HG03457 (cell line): ENCODE results near the gene EYS.

Source experiments
- ATAC-seq: cut with Tn5 transposase; IDR thresholded peaks from one replicate; pipeline ENCODE4 v1.9.1; 2021; ENCODE audit warnings: moderate number of reproducible peaks; ENCODE audit not compliant: unreplicated experiment

The EYS gene

DNA sequence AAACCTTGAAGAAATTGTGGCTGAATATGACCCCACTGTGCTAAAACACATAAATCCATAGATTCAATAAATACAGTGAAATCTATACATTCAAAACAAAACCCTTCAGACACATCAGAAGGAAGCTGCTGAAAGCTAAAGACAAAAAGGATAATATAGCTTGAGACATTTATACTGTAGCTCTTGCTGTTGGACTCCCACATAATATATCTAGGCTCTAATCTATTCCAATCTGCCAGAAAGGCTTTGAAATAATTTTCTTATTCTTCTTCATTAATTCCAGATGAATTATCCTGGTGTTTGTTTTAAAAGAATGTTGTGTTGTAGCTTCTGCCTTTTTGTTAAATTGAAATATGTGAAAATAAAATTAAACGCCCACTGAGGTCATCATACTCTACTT, 454.0 kb downstream of the EYS start:
- no peak for ATAC-seq

DNA sequence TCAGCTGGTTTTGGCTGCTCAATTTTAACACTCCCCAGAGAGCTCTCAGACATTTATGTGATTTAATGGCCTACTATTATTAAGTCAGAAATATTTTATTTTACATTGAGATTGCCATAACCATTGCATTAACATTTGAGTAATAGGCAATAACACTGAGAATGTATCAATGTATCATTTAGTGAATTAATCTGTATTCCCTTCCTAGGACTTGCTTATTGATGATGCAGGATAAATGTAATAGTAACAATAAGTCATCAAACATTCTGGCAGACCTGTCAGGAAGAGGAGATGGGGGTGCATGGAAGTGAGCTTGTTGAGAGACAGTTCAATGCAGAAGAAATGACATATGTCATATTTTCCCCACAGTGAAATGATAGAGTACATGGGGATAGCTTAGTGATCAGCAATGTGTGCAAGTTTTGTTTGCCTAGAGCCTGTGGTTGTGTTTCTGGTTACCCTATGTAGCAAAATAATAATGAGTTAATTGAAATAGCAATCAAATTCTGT, 458.9 kb downstream of the EYS start:
- no peak for ATAC-seq

DNA sequence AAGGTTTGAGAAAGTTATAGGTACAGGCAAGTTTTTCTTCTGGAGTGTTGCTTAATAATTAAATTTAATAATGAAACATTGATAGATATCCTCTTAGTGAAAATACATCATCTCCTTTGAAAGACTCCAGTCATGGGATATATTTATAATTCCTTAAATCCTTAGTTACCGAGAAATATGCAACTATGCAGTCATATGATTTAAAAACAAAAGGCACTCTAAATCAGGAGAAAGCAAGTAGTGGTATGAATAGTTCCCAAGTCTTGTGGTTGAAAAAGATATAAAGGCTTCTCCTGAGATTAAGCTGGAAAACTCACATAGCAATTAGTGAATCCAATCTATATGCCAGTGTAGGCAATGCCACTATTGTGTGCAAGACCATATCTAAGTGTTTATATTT, 475.4 kb downstream of the EYS start:
- ATAC-seq = no peak

DNA sequence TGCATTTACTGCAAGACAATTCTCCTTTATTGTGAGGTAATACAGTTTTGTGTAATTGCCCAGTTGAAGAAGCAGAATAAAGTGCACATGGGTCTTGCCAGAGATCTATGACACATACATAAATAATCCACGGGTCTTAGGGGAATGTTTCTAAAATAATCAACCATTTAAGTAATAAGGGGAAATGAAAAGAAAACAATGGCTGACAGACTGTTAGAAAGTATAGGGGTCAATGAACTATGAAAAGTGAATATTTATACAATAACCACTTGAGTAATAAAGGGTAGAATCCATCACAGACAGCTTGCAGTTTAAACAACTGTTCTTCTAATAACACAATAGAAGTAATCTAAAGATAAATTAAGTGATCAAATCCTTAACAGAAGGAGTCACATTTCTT, 477.2 kb downstream of the EYS start:
- no peak for ATAC-seq

DNA sequence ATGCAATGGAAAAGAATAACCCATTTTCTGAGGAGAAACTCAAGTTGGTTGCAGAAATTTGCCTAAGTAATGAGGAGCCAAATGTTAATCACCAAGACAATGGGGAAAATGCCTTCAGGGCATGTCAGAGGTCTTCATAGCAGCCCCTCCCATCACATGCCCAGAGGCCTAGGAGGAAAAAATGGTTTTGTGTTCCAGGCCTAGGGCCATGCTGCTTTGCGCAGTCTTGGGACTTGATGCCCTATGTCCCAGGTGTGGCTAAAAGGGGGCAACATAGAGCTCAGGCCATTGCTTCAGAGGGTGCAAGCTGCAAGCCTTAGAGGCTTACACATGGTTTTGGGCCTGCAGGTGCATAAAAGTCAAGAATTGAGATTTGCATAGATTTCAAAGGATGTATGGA, 485.9 kb downstream of the EYS start:
- no peak for ATAC-seq

DNA sequence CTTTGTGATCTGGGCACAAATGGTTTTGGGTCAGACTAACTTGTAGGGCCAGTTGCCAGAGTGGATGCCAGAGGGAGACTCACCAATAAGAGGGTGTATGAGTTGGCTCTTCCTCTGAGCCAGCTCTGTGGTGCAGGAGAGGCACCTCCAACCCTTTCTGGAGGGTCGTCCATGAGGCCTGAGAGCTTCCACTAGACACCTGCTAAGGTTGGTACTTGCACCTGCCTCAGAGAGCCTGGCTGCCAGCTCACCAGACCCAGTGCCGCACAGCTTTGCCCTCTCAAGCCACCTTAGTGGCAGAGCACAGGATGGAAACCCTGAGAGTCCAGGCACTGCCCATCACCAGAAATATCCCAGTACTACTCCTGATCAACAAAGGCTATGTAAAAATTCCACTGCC, 504.3 kb downstream of the EYS start:
- ATAC-seq = no peak

DNA sequence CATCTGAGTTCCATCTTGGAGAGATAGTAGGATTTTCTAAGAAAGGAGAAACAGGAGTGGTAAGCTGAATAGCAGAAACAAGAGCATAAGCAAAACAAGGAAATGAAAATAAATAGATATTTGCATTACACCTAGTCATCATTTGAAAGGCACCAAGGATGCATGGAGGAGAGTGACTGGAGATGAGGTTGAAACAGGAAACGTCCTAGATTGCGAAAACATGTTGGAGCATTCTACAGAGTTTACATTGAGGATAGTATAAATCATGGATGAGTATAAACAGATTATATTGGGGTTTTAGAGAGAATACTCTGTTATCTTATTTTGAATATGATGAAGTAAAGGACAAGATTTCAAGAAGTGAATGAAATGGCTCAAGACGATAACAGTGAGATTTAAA, 507.3 kb downstream of the EYS start:
- ATAC-seq = no peak

GRCh38 chr6:65199121-65199520, 507.9 kb downstream of the EYS start:
- ATAC-seq = no peak

DNA sequence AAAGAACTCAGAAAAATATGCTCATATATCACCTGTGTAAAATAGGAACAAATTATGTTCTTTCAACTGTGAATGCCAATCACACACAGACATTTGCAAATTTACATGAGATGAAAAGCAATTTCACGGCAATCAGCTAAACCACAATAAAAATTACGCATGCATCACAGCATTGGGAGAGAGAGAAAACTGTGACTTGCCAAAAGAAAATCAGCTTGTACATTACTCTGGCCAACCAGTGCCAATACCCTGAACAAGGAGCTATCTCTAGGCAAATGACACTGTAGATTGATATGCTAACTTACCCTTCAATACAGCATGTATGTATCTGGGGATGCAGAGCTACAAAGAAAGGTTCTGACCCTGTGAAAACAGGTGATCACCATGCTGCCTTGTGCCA, 515.6 kb downstream of the EYS start:
- no peak for ATAC-seq

DNA sequence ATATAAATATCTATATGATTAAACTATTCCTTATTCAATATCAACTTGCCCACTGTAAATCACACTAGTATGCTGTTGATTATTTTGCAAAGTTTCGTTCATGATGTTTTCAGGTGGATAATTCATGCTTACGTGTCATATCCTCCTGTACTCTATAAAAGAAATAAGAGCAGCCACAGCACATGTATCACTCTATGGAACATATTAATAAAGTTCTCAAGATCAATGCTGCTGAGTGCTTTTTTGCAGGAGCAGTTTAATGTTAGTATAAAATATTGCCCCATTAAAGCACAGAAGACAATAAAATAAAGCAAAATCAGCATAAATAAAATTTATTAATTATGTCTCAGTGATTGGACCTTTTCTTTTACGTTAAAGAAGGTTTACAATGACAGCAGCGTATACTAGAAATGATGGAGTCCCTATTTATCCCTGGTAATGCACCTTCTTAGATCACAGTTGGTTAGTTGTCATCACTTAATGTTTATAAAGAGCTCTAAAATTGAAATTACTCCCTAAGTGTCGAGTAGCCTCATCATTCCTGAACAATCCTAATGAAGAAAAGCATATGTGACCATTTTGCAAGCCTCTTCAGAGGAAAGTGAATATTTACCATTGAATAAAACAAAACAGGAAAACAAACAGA, 517.7 kb downstream of the EYS start:
- ATAC-seq = no peak

DNA sequence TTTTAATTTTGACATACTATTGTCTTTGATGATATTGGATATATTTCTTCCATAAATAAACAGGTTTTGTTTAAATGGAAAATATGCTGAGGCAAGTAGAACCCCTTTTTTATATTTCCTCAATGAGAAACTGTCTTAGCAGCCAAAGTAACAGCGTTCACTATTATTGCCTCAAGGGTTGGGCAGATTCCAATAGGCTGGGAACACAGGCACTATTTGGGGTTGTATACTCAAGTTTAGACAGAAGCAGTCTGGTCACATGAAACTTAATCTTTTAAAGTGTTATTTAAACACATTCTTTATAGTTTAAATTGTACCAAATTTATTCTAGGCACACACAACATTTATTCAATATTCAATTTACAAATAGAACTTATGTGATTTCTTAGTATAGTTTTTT, 520.2 kb downstream of the EYS start:
- ATAC-seq = no peak

DNA sequence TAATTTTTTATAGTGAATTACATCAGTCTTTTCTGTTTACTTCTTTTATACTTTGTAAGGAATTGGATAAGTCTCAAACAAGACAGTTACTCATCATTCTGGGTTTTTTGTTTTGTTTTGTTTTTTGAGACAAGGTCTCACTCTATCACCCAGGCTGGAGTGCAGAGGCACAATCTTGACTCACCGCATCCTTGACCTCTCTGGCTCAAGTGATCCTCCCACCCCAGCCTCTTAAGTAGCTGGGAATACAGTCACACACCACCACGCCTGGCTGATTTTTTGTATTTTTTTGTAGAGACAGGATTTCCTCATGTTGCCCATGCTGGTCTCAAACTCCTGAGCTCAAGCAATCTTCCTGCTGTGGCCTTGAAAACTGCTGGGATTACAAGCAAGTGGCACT, 524.3 kb downstream of the EYS start:
- ATAC-seq = no peak

- ATAC-seq = no peak
Measured at GRCh38 chr6:65170273-65170672, 536.8 kb downstream of the EYS start.

DNA sequence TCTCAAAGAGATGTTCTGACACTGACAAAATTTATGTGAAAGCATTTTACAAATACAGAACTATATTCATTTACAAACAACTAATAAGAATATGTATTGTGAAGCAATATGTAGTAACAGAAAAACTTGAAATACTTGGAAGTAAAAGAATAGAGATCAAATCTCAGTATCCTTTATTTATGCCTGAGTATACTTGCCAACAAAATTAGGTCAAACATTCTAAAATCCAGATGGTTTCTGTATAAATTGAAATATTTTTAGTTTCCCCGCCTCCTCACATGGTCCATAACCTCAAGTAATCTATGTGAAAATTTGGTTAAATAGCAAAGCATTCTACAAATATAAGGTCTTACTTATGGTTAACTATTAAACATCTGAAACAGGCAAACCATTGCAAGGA, 545.4 kb downstream of the EYS start:
- ATAC-seq = no peak

DNA sequence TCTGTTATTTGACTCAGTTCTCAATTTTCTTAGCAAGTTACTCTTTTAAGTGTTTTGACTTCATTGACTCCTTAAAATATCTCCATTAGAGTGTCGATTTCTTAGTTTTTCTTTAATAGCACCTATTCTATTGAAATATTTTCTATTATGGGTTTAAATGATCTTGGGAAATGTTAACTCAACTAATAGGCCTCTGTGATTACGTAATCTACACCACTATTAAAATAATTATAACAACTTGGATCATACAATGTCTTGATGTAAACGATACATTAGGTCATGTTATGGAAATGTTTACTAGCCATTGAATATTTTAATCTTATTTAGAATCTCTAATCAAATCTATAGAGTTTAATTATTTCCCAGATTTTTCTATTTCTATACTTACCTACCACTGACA, 550.0 kb downstream of the EYS start:
- no peak for ATAC-seq

DNA sequence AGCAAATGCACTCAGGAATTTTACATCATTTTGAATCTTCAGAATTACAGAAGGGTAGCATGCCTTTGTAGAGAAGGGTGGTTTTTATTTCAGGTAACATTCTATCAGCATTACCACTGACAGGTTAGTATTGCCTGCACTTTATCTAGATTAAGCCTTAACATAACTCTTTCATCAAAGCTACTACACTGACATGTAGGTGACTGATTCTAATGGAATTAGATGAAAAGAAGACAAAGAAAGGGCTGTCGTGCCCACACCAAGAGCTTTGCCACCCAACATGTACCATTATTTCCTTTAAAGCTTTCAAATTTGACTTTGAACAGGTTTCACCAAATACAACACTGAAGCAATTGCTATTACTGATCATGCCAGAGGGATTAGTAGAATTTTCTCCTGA, 551.9 kb downstream of the EYS start:
- no peak for ATAC-seq

DNA sequence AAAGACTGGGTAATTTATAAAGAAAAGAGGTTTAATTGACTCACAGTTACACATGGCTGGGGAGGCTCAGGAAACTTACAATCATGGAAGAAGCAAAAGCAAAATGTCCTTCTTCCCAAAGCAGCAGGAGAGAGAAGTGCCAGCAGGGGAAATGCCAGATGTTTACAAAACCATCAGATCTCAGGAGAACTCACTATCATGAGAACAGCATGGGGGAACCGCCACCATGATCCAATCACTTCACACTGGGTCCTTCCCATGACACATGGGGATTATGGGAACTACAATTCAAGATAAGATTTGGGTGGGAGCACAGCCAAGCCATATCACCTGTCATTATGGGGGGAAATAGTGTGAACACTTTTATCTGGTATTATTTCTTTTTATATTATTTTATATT, 557.2 kb downstream of the EYS start:
- no peak for ATAC-seq

DNA sequence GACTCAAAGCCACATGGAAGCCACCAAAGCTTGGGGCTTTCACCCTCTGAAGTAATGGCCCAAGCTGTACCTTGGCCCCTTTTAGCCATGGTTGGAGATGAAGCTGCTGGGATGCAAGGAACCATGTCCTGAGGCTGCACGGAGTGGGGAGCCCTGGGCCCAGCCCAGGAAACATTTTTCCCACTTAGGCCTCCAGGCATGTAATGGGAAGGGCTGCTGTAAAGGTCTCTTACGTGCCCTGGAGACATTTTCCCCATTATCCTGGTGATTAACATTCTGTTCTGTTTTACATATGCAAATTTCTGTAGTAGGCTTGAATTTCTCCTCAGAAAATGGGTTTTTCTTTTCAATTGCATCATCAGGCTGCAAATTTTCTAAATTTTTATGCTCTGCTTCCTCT, 558.2 kb downstream of the EYS start:
- ATAC-seq = no peak

DNA sequence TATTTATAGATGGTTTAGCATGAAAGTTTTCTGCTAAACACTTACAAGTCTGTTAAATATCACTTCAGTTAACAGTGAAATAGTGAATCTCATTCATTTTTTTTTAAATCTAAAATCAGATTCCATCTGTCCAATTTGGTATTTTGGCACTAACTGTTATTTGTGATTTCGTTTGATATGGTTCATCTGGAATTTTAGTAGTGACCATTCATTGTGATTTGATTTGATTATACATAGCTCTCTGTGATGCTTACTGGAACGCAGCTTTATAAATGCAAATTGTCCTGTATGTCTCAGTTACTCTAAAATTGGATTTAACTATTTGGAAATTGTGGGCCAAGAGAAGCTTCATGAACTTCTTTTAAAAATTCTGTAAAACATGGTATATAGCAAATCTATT, 571.5 kb downstream of the EYS start:
- no peak for ATAC-seq

- ATAC-seq = no peak
Measured at GRCh38 chr6:65126667-65127066, 580.4 kb downstream of the EYS start.

DNA sequence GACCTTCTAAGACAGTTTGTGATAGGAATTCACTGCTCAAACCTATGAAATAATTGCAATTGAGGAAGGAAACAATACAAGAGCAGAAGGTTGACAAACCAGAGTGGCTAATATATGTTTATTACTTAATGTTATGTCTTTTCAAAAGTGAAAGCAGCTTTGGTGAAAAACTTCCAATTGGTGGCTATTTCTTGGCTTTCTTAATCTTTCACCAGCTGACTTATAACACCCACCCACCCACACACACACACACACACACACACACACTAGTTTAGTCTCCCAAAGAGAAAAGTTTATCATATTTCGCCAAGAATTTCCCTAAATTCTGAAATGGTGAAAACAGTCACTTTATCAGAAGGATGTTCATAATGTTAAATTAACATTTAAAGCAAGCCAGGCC, 583.5 kb downstream of the EYS start:
- no peak for ATAC-seq

DNA sequence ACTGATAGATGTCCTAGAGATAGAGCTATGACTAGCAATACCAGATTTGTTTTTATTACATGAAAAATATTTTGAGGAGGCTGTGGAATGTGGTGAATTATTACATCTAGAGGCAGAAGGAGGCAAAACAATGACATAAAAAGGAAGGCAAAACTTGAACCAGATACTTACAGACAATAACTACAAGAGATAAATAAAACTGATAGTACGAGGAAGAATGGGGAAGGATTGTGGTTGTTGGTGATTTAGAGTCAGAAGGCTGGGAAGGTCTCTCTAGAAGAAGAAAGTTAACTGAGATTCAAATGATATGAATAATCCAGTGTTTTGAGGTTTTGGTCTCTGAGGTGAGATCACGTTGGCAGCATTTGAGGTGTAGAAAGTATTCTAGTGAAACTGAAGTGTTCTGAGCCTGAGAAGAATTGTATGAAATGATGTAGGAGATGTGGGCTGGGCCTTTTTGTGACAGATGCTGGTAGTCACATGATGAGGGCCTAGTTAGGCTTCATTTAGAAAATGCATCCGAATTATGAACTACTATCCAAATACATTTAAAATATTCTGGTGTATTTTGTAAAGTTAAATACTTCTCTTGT, 589.1 kb downstream of the EYS start:
- no peak for ATAC-seq

DNA sequence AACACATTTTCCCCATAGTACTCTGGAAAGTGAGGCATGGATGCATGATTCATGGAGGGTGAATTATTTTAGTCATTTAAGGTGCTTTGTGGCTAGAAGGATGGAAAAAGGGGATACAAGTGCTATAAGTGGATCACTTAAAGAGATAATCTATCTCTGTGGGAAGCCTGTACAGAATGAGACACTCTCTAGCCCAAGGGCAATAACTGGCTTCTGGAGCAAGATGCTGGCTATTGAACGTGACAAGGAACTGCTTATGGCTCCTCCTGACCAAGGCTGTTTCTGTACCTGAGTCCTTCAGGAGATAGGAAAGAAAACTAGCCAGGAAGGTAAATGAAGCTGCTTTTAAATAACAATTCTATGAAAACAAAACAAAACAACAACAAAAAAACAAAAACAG, 590.7 kb downstream of the EYS start:
- ATAC-seq = no peak
